GM12878 (cell line): ENCODE results near the gene ABHD3. TPM values are rescaled to one million over a fixed set of nuclear protein-coding genes. Genes with fewer than 3 reads are reported as not detected.

Source experiments
- ATF2 ChIP-seq: IDR thresholded peaks from 2 replicates; pipeline ENCODE4 v1.6.1; 2012; ENCODE audit warnings: low read length, inconsistent platforms
- CEBPB ChIP-seq, 2 experiments: fragments of 150-350 bp in 1 of 2; IDR thresholded peaks; 2 replicates each; pipeline ENCODE4 v1.6.1; 2012 to 2014; ENCODE audit warnings: low read depth in 2 of 2, low read length in 2 of 2, borderline replicate concordance in 1 of 2, inconsistent platforms in 1 of 2
- EP300 ChIP-seq, 2 experiments: fragments of 150-350 bp in 1 of 2; IDR thresholded peaks; 2 replicates each; pipeline ENCODE4 v1.6.1; 2011 to 2012; ENCODE audit warnings: low read depth in 2 of 2, low read length in 2 of 2, borderline replicate concordance in 1 of 2, improper control_type of control experiment in 1 of 2, inconsistent platforms in 1 of 2; ENCODE audit not compliant: control insufficient read depth in 1 of 2
- HCFC1 ChIP-seq: fragments of 150-350 bp; IDR thresholded peaks from 2 replicates; pipeline ENCODE4 v1.6.1; 2014; ENCODE audit warnings: low read length
- HSF1 ChIP-seq: fragments of 150-350 bp; IDR thresholded peaks from 2 replicates; pipeline ENCODE4 v1.6.1; 2014; ENCODE audit warnings: mild to moderate bottlenecking, low read depth, low read length
- KAT2A ChIP-seq: conservative IDR thresholded peaks from 2 replicates; pipeline ENCODE4 v1.6.1; 2011; ENCODE audit warnings: low read depth, low read length; ENCODE audit not compliant: control insufficient read depth
- MEF2A ChIP-seq: IDR thresholded peaks from 2 replicates; pipeline ENCODE4 v1.6.1; 2011; ENCODE audit warnings: low read depth, mild to moderate bottlenecking, low read length, moderate library complexity; ENCODE audit not compliant: insufficient read depth
- MTA2 ChIP-seq: fragments of 450-650 bp; IDR thresholded peaks from 2 replicates; pipeline ENCODE4 v1.6.1; 2016; ENCODE audit warnings: low read depth, mild to moderate bottlenecking, moderate library complexity
- NFYB ChIP-seq: IDR thresholded peaks from 2 replicates; pipeline ENCODE4 v1.6.1; 2011; ENCODE audit warnings: low read depth, mild to moderate bottlenecking, low read length, improper control_type of control experiment, moderate library complexity; ENCODE audit not compliant: insufficient read depth
- POLR2AphosphoS2 ChIP-seq: IDR thresholded peaks from 2 replicates; pipeline ENCODE4 v1.6.1; 2011; ENCODE audit warnings: low read depth, mild to moderate bottlenecking, low read length, improper control_type of control experiment, moderate library complexity
- PRDM15 ChIP-seq: fragments of 450-650 bp; formaldehyde crosslinking; IDR thresholded peaks from 2 replicates; pipeline ENCODE4 v1.4.0; 2020; ENCODE audit warnings: mild to moderate bottlenecking, moderate library complexity
- RELA ChIP-seq: fragments of 450-650 bp; IDR thresholded peaks from 2 replicates; pipeline ENCODE4 v1.8.0; 2014; ENCODE audit warnings: borderline replicate concordance; ENCODE audit not compliant: partially characterized antibody
- RUNX3 ChIP-seq: IDR thresholded peaks from 2 replicates; pipeline ENCODE4 v1.6.1; 2012; ENCODE audit warnings: low read length, inconsistent platforms
- SMC3 ChIP-seq: IDR thresholded peaks from 2 replicates; pipeline ENCODE4 v1.6.1; 2011; ENCODE audit warnings: low read length, improper control_type of control experiment, borderline replicate concordance
- polyA plus RNA-seq, 11 experiments: library from polyadenylated mRNA; depleted of rRNA in 4 of 11; unstranded in 6 of 11; stranded (reverse) in 5 of 11; fragments of >200 nt; fragmentation: Nextera tagmentation in 4 of 11; fragmentation: Illumina TruSeq in 1 of 11; extraction: Ambion mirVana in 4 of 11; extraction: Trizol in 1 of 11; gene quantifications; 1 replicate in 1 of 11; 2 replicates in 10 of 11; pipeline versions ENCODE4 v1.2.1 to v1.2.3, GENCODE V29; 2011 to 2016; ENCODE audit warnings: inconsistent platforms in 2 of 11, missing spikeins in 2 of 11, low read depth in 1 of 11
- total RNA-seq, 4 experiments: library from RNA; depleted of rRNA in 3 of 4; stranded (reverse); fragments of >200 nt in 3 of 4; fragmentation: Illumina TruSeq in 1 of 4; extraction: Trizol in 1 of 4; gene quantifications; 2 replicates each; pipeline versions ENCODE4 v1.2.1 to v1.2.3, GENCODE V29; 2013 to 2021
- TF ChIP-seq, protein P1 (sequence below): fragments of 450-650 bp; IDR thresholded peaks from 2 replicates; pipeline ENCODE4 v1.6.1; 2016; ENCODE audit warnings: mild to moderate bottlenecking, moderate library complexity, borderline replicate concordance
- TF ChIP-seq, protein P2 (sequence below): IDR thresholded peaks from 2 replicates; pipeline ENCODE4 v1.6.1; 2011; ENCODE audit warnings: borderline replicate concordance, low read depth, mild to moderate bottlenecking, moderate library complexity, mixed read lengths, low read length; ENCODE audit not compliant: insufficient read depth; ENCODE audit errors: extremely low read length

The ABHD3 gene
- total and polyA plus RNA-seq, 10 of the 15 experiments (the other 5 are each of a cell fraction or from before 2014, with no cell fraction given) = 4.9 to 49.8 (median 18.3) TPM

DNA sequence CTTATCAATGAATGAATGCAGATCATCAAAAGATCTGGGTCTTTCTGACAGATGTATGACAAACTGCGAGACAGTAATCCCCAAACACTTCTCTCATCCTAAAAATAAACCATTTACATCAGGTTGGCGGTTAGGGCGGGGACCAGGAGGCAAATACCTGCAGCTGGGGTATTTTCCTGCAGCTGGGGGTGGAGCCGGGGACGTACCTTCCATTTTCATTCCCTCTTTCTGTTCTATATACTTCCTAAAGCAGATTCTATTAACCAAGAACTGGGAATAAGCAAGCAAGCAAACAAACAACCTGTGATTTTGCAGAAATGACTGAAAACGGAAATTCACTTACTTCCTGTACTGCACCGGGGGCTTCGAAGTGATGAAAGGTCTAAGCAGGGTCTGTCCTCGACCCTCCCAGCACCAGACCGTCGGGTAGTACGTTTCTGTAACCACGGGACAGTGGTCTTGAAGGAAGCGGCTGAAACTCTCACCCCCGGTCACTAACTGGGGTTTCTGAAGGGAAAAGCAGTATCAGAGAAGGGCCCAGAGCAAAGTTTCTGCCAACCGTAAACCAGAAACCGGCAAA, 1.2 kb downstream of the ABHD3 start (continued):
- TF ChIP-seq, protein P1, sequence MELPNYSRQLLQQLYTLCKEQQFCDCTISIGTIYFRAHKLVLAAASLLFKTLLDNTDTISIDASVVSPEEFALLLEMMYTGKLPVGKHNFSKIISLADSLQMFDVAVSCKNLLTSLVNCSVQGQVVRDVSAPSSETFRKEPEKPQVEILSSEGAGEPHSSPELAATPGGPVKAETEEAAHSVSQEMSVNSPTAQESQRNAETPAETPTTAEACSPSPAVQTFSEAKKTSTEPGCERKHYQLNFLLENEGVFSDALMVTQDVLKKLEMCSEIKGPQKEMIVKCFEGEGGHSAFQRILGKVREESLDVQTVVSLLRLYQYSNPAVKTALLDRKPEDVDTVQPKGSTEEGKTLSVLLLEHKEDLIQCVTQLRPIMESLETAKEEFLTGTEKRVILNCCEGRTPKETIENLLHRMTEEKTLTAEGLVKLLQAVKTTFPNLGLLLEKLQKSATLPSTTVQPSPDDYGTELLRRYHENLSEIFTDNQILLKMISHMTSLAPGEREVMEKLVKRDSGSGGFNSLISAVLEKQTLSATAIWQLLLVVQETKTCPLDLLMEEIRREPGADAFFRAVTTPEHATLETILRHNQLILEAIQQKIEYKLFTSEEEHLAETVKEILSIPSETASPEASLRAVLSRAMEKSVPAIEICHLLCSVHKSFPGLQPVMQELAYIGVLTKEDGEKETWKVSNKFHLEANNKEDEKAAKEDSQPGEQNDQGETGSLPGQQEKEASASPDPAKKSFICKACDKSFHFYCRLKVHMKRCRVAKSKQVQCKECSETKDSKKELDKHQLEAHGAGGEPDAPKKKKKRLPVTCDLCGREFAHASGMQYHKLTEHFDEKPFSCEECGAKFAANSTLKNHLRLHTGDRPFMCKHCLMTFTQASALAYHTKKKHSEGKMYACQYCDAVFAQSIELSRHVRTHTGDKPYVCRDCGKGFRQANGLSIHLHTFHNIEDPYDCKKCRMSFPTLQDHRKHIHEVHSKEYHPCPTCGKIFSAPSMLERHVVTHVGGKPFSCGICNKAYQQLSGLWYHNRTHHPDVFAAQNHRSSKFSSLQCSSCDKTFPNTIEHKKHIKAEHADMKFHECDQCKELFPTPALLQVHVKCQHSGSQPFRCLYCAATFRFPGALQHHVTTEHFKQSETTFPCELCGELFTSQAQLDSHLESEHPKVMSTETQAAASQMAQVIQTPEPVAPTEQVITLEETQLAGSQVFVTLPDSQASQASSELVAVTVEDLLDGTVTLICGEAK = 0 out of 2 replicates have a peak, but pooled peaks have one; percentile 17
- TF ChIP-seq KAT2A = no peak
- peak; percentile 77 for TF ChIP-seq MEF2A
- no peak for TF ChIP-seq RELA
- no peak for TF ChIP-seq HCFC1
- TF ChIP-seq MTA2 = no peak
- TF ChIP-seq NFYB = no peak
- TF ChIP-seq POLR2AphosphoS2 = no peak
- no peak for TF ChIP-seq EP300 (IDR thresholded peaks at IDR 0.05; ENCODE audit: borderline replicate concordance in 1 of 2, control insufficient read depth in 1 of 2, low read depth in 2 of 2, low read length in 2 of 2)
- TF ChIP-seq ATF2 = no peak
- peak; percentile 78 for TF ChIP-seq RUNX3
- TF ChIP-seq, protein P2, sequence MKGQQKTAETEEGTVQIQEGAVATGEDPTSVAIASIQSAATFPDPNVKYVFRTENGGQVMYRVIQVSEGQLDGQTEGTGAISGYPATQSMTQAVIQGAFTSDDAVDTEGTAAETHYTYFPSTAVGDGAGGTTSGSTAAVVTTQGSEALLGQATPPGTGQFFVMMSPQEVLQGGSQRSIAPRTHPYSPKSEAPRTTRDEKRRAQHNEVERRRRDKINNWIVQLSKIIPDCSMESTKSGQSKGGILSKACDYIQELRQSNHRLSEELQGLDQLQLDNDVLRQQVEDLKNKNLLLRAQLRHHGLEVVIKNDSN = no peak
- no peak for TF ChIP-seq CEBPB (IDR thresholded peaks at IDR 0.05; ENCODE audit: borderline replicate concordance in 1 of 2, low read depth in 2 of 2, low read length in 2 of 2)
- no peak for TF ChIP-seq PRDM15 (CRISPR knock-in tag)
- TF ChIP-seq HSF1 = no peak
- TF ChIP-seq SMC3 = no peak
